Measurements from ENCODE around the gene F11R. TPM values are rescaled to one million over a fixed set of nuclear protein-coding genes. Genes with fewer than 3 reads are reported as not detected.

F11R gene
- total and polyA plus RNA-seq, 2 of the 13 experiments (the other 11 are each of a cell fraction or from before 2014, with no cell fraction given), result 95.8 to 105 TPM

GRCh38 chr1:161052899-161053298 lies 31.9 kb upstream of the F11R start:
- H3K27me3 ChIP-seq (ENCODE audit: control insufficient read depth in 1 of 2, insufficient read depth in 2 of 2, low read length in 2 of 2), result no peaks in the 10 kb centered on the region
- FAIRE-seq, result no peak
- no peak overlapping the region for H3K9ac ChIP-seq (ENCODE audit: insufficient read depth, low read depth, low read length)
- H3K36me3 ChIP-seq (replicated peaks in 1 of 2; ENCODE audit: control insufficient read depth in 1 of 2, insufficient read depth in 2 of 2, low read length in 2 of 2), result no peaks in the 10 kb centered on the region
- 40% methylated on average over 2 of the region's 3 CpGs for WGBS (ENCODE audit: low lambda C conversion rate)
- ATAC-seq, result no peak
- ChIA-PET CTCF (ENCODE audit: low intra/inter-chr PET ratio, low total read pairs) (no interaction called here), POLR2A (no interaction called here)
- in situ Hi-C loops (cut with HindIII; ENCODE audit: extremely low pct_ligation_motif_present, low pct_unique_long_range_greater_than_20kb) (loop anchor here (5.0 kb wide), 1 partner anchor 49 kb away; no protein-coding TSS in a partner anchor), intact Hi-C loops (cut with micrococcal nuclease; ENCODE audit: unreplicated experiment) (no loop called here)
- H4K20me1 ChIP-seq (ENCODE audit: insufficient read depth, low read length), result no peaks in the 10 kb centered on the region
- H3K4me3 ChIP-seq (replicated peaks in 1 of 3; ENCODE audit: insufficient read depth in 1 of 3, low read depth in 2 of 3, low read length in 3 of 3), result no peak overlapping the region
- BruUV-seq (replicated peaks), result no TSS peak
- peaks cover 10% of the 10 kb centered on the region for H3K4me1 ChIP-seq (ENCODE audit: insufficient read depth, low read length)
- no peak overlapping the region for H3K27ac ChIP-seq (ENCODE audit: extremely low read length, insufficient read depth, low read length)
- DNase-seq (ENCODE audit: low spot score), result no peak
- H3K79me2 ChIP-seq (ENCODE audit: insufficient read depth, low read length), result no peaks in the 10 kb centered on the region
- no peak overlapping the region for H3K4me2 ChIP-seq (ENCODE audit: low read depth, low read length)
- TF ChIP-seq ZNF768 (CRISPR knock-in tag; IDR thresholded peaks at IDR 0.05), result 0 out of 2 replicates have a peak, but pooled peaks have one; percentile 26
- no peak for TF ChIP-seq ZNF263 (CRISPR knock-in tag; IDR thresholded peaks at IDR 0.05)
- H2AFZ ChIP-seq (ENCODE audit: low read length), result no peak overlapping the region
- no peaks in the 10 kb centered on the region for H3K9me3 ChIP-seq (ENCODE audit: low read length)

- BruUV-seq (replicated peaks), result no TSS peak
- Histone ChIP-seq H3K27ac (ENCODE audit: extremely low read length, insufficient read depth, low read length) (no peak overlapping the region), H3K36me3 (replicated peaks in 1 of 2; ENCODE audit: control insufficient read depth in 1 of 2, insufficient read depth in 2 of 2, low read length in 2 of 2) (no peaks in the 10 kb centered on the region), H3K9me3 (ENCODE audit: low read length) (no peaks in the 10 kb centered on the region), H3K4me3 (replicated peaks in 1 of 3; ENCODE audit: insufficient read depth in 1 of 3, low read depth in 2 of 3, low read length in 3 of 3) (no peak overlapping the region; a peak in 1 of 6 replicates), H3K9ac (ENCODE audit: insufficient read depth, low read depth, low read length) (no peak overlapping the region), H3K4me1 (ENCODE audit: insufficient read depth, low read length) (peaks cover 18% of the 10 kb centered on the region), H3K27me3 (ENCODE audit: control insufficient read depth in 1 of 2, insufficient read depth in 2 of 2, low read length in 2 of 2) (no peaks in the 10 kb centered on the region; a peak in 1 of 5 replicates), H3K79me2 (ENCODE audit: insufficient read depth, low read length) (no peaks in the 10 kb centered on the region), H3K4me2 (ENCODE audit: low read depth, low read length) (peak overlapping the region; percentile 58), H2AFZ (ENCODE audit: low read length) (no peak overlapping the region), H4K20me1 (ENCODE audit: insufficient read depth, low read length) (no peaks in the 10 kb centered on the region)
- ChIA-PET POLR2A (interaction anchor here (1.0 kb wide), 1 partner anchor 30 kb away, joined by 4 read pairs; the partner anchor contains the start of gene F11R), CTCF (ENCODE audit: low intra/inter-chr PET ratio, low total read pairs) (no interaction called here)
- WGBS (ENCODE audit: low lambda C conversion rate), result 54% methylated on average over 5 of the region's 10 CpGs
- ATAC-seq, result peak; percentile 24; the same call in 2 of the 3 replicates
- FAIRE-seq, result no peak
- no peak for DNase-seq (ENCODE audit: low spot score)
- intact Hi-C loops (cut with micrococcal nuclease; ENCODE audit: unreplicated experiment), result no loop called here
- in situ Hi-C loops (cut with HindIII; ENCODE audit: extremely low pct_ligation_motif_present, low pct_unique_long_range_greater_than_20kb), result loop anchor here (5.0 kb wide), 1 partner anchor 51 kb away; no protein-coding TSS in a partner anchor
- TF ChIP-seq PRDM15 (CRISPR knock-in tag; IDR thresholded peaks at IDR 0.05), result no peak
- TF ChIP-seq ZNF768 (CRISPR knock-in tag; IDR thresholded peaks at IDR 0.05), result 0 out of 2 replicates have a peak, but pooled peaks have one; percentile 12
- TF ChIP-seq, protein P1, sequence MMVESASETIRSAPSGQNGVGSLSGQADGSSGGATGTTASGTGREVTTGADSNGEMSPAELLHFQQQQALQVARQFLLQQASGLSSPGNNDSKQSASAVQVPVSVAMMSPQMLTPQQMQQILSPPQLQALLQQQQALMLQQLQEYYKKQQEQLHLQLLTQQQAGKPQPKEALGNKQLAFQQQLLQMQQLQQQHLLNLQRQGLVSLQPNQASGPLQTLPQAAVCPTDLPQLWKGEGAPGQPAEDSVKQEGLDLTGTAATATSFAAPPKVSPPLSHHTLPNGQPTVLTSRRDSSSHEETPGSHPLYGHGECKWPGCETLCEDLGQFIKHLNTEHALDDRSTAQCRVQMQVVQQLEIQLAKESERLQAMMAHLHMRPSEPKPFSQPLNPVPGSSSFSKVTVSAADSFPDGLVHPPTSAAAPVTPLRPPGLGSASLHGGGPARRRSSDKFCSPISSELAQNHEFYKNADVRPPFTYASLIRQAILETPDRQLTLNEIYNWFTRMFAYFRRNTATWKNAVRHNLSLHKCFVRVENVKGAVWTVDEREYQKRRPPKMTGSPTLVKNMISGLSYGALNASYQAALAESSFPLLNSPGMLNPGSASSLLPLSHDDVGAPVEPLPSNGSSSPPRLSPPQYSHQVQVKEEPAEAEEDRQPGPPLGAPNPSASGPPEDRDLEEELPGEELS (CRISPR knock-in tag; IDR thresholded peaks at IDR 0.05), result no peak
- TF ChIP-seq ZNF687 (CRISPR knock-in tag; IDR thresholded peaks at IDR 0.05), result 0 out of 2 replicates have a peak, but pooled peaks have one; percentile 13
- no peak for TF ChIP-seq PRPF4 (IDR thresholded peaks at IDR 0.05; ENCODE audit: low read depth, low read length, poor library complexity, severe bottlenecking)
- TF ChIP-seq ZIK1 (CRISPR knock-in tag; IDR thresholded peaks at IDR 0.05; ENCODE audit: borderline replicate concordance, low read depth), result no peak
Measured at GRCh38 chr1:161051219-161051618, 30.3 kb upstream of the F11R start.

All from HepG2 (cell line).